Measurements from ENCODE around the gene FN3KRP.

Gene FN3KRP

GRCh38 chr17:82716203-82717010 is at the start of gene FN3KRP:
TSS of gene FN3KRP (plus strand) at chr17:82716706. CDS start at chr17:82716756, 50 bp downstream.
- H3K27ac ChIP-seq = peak within 1 kb of the TSS; percentile 58 to 71
- no peaks in the 10 kb centered on the region for H3K9me3 ChIP-seq
- TF ChIP-seq, protein P1, sequence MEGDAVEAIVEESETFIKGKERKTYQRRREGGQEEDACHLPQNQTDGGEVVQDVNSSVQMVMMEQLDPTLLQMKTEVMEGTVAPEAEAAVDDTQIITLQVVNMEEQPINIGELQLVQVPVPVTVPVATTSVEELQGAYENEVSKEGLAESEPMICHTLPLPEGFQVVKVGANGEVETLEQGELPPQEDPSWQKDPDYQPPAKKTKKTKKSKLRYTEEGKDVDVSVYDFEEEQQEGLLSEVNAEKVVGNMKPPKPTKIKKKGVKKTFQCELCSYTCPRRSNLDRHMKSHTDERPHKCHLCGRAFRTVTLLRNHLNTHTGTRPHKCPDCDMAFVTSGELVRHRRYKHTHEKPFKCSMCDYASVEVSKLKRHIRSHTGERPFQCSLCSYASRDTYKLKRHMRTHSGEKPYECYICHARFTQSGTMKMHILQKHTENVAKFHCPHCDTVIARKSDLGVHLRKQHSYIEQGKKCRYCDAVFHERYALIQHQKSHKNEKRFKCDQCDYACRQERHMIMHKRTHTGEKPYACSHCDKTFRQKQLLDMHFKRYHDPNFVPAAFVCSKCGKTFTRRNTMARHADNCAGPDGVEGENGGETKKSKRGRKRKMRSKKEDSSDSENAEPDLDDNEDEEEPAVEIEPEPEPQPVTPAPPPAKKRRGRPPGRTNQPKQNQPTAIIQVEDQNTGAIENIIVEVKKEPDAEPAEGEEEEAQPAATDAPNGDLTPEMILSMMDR (IDR thresholded peaks at IDR 0.05) = no peak
- peak within 1 kb of the TSS; percentile 65 to 86 for H3K4me3 ChIP-seq
- intact Hi-C loops (cut with DNase I; ENCODE audit: low total_unique reads) = no loop called here
- peak; percentile 93 to 96 for DNase-seq
- peaks cover 0 to 28% (median 17%) of the 10 kb centered on the region in 4 donors for H3K4me1 ChIP-seq
- H3K36me3 ChIP-seq = peaks cover 7 to 31% (median 17%) of the 10 kb centered on the region in 3 donors
- no peaks in the 10 kb centered on the region for H3K27me3 ChIP-seq

- no peaks in the 10 kb centered on the region for H3K9me3 ChIP-seq
- peaks cover 0 to 41% (median 4%) of the 10 kb centered on the region in 3 donors for H3K36me3 ChIP-seq
- no peak for DNase-seq
- TF ChIP-seq, protein P1 (IDR thresholded peaks at IDR 0.05) = no peak
- peaks cover 0 to 22% (median 3%) of the 10 kb centered on the region in 4 donors for H3K4me1 ChIP-seq
- H3K27ac ChIP-seq = no peak overlapping the region
- intact Hi-C loops (cut with DNase I; ENCODE audit: low total_unique reads) = no loop called here
- no peak overlapping the region for H3K4me3 ChIP-seq
- no peaks in the 10 kb centered on the region for H3K27me3 ChIP-seq
These were observed 49.4 kb upstream of the FN3KRP start for GRCh38 chr17:82666931-82667667.

- intact Hi-C loops (cut with DNase I; ENCODE audit: low total_unique reads) = no loop called here
- DNase-seq = no peak
- Histone ChIP-seq H3K4me1 (peaks cover 0 to 22% (median 3%) of the 10 kb centered on the region in 4 donors), H3K27ac (no peak overlapping the region), H3K4me3 (no peak overlapping the region), H3K27me3 (no peaks in the 10 kb centered on the region), H3K36me3 (peaks cover 0 to 35% (median 0%) of the 10 kb centered on the region in 3 donors), H3K9me3 (no peaks in the 10 kb centered on the region)
- TF ChIP-seq, protein P1 (IDR thresholded peaks at IDR 0.05) = no peak
These were observed 48.9 kb upstream of the FN3KRP start for GRCh38 chr17:82667668-82668000.

DNA sequence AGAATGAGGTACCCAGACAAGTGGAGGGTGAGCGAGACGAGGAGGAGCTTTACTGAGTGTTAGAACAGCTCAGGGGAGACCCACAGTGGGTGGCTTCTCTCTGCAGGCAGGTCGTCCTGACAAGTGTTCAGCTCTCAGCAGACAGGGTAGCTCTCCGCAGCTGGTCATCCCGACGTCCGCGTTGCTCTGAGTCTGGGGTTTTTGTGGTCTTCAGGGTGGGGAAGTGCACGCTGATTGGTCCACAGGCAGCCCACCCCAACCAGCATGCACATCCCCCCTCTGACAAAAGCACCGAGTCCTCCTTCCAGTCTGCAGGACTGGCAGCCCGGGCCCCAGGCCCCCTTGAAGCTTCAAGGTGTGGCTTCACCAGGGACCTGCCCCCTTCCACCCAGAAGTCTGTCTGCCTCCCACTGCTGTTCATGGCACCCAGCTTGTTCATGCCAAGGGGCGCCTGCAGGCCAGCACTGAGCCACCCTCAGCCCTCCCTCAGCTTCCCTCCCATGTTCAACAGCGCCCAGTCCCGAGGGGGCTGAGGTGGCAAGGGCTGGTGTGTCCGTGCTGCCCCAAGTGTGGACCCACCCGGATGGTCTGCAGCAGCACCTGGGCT is 48.4 kb upstream of the FN3KRP start:
- H3K36me3 ChIP-seq = peaks cover 0 to 30% (median 0%) of the 10 kb centered on the region in 3 donors
- H3K27ac ChIP-seq = peak overlapping the region in 1 of 2 donors; percentile 70
- DNase-seq = no peak
- intact Hi-C loops (cut with DNase I; ENCODE audit: low total_unique reads) = loop anchor here (2.0 kb wide), 1 partner anchor 109 kb away; no protein-coding TSS in a partner anchor
- no peaks in the 10 kb centered on the region for H3K27me3 ChIP-seq
- H3K4me3 ChIP-seq = no peak overlapping the region
- no peaks in the 10 kb centered on the region for H3K9me3 ChIP-seq
- TF ChIP-seq, protein P1 (IDR thresholded peaks at IDR 0.05) = no peak
- H3K4me1 ChIP-seq = peaks cover 0 to 22% (median 3%) of the 10 kb centered on the region in 4 donors

DNA sequence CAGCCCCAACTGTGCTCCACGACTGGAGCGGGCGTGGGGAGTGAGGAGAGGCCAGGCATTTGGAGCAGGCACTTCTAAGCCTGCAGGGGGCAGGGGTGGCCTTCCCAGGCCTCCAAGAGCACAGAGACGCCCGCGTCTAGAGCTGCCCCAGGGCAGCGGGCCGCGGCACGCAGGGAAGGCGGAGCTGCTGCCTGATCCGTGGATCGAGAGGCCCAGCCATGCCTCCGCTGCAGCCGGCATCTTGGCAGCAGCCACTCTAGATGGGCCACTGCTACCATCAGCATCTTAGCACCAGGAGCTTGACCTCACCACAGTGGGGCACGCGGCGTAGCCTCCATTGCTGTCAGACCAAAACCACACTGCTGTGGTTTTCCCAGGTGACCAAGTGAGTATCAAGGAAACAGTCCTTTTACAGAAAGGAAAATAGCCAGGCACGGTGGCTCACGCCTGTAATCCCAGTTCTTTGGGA is 47.8 kb upstream of the FN3KRP start:
- Histone ChIP-seq H3K9me3 (no peaks in the 10 kb centered on the region), H3K4me1 (peaks cover 0 to 22% (median 3%) of the 10 kb centered on the region in 4 donors), H3K36me3 (peaks cover 0 to 25% (median 0%) of the 10 kb centered on the region in 3 donors), H3K27ac (peak overlapping the region in 1 of 2 donors; percentile 70), H3K4me3 (no peak overlapping the region), H3K27me3 (no peaks in the 10 kb centered on the region)
- intact Hi-C loops (cut with DNase I; ENCODE audit: low total_unique reads) = loop anchor here (2.0 kb wide), 1 partner anchor 108 kb away; no protein-coding TSS in a partner anchor
- TF ChIP-seq, protein P1 (IDR thresholded peaks at IDR 0.05) = peak; percentile 51 to 64
- peak in 1 of 2 donors; percentile 83 for DNase-seq
